HL-60/S4 treated with retinoic acid at 250 ng/mL for 4 days and 3 days (cell line): ENCODE results near the gene PSME3IP1.
"Not testable (repeated sequence)": the region's sequence is repeated elsewhere in the genome, so short reads cannot be mapped to it uniquely, and the experiment has no call there.

Source experiments
- in situ Hi-C: fragments of 300-500 bp; cut with MboI; formaldehyde crosslinking; loops from 2 replicates; pipeline ENCODE4 v1.7.0; 2022; ENCODE audit warnings: low sequenced_read_pairs

The PSME3IP1 gene

GRCh38 chr16:57200321-57200720, 14.5 kb upstream of the PSME3IP1 start:
- in situ Hi-C loops = not testable (repeated sequence)

GRCh38 chr16:57196753-57197152, 10.9 kb upstream of the PSME3IP1 start:
- in situ Hi-C loops = no loop called here

- in situ Hi-C loops = no loop called here
Observed at GRCh38 chr16:57196286-57196685, 10.4 kb upstream of the PSME3IP1 start.

- in situ Hi-C loops = no loop called here
Observed at GRCh38 chr16:57194512-57194911, 8.7 kb upstream of the PSME3IP1 start.

- in situ Hi-C loops = no loop called here
Observed at GRCh38 chr16:57192720-57193486, 7.1 kb upstream of the PSME3IP1 start.

GRCh38 chr16:57192146-57192545, 6.3 kb upstream of the PSME3IP1 start:
- in situ Hi-C loops = no loop called here

GRCh38 chr16:57191056-57191571, 5.3 kb upstream of the PSME3IP1 start:
- in situ Hi-C loops = no loop called here

GRCh38 chr16:57190136-57190535, 4.3 kb upstream of the PSME3IP1 start:
- in situ Hi-C loops = no loop called here

GRCh38 chr16:57189527-57189926, 3.7 kb upstream of the PSME3IP1 start:
- in situ Hi-C loops = not testable (repeated sequence)

GRCh38 chr16:57188711-57189002, 2.8 kb upstream of the PSME3IP1 start:
- in situ Hi-C loops = no loop called here

GRCh38 chr16:57187902-57188710, 2.3 kb upstream of the PSME3IP1 start:
- in situ Hi-C loops = not testable (repeated sequence)

GRCh38 chr16:57186872-57187854, 1.3 kb upstream of the PSME3IP1 start:
- in situ Hi-C loops = no loop called here

- in situ Hi-C loops = no loop called here
Observed at GRCh38 chr16:57185446-57185944, 344 bp downstream of the PSME3IP1 start.

GRCh38 chr16:57184887-57185445, 873 bp downstream of the PSME3IP1 start:
- in situ Hi-C loops = no loop called here

GRCh38 chr16:57184113-57184512, 1.7 kb downstream of the PSME3IP1 start:
- in situ Hi-C loops = no loop called here

- in situ Hi-C loops = no loop called here
Observed at GRCh38 chr16:57179215-57179828, 6.5 kb downstream of the PSME3IP1 start.

- in situ Hi-C loops = no loop called here
Observed at GRCh38 chr16:57178793-57179212, 7.0 kb downstream of the PSME3IP1 start.

- in situ Hi-C loops = no loop called here
Observed at GRCh38 chr16:57178196-57178595, 7.6 kb downstream of the PSME3IP1 start.

- in situ Hi-C loops = no loop called here
Observed at GRCh38 chr16:57175896-57176295, 9.9 kb downstream of the PSME3IP1 start.
